Heart left ventricle (tissue), 16 donors: ENCODE results near the gene PDGFRA. TPM values are rescaled to one million over a fixed set of nuclear protein-coding genes. Genes with fewer than 3 reads are reported as not detected.
A peak's percentile ranks its signal among the peaks of the same experiment; 100 is the strongest.

Experiments used
- ATAC-seq, 4 donors: fragments of 200-7000 bp; cut with Tn5 transposase; one replicate each; pipeline ENCODE4 v1.9.1; 2020 to 2022; ENCODE audit warnings: moderate library complexity in 4 of 4, mild to moderate bottlenecking in 3 of 4, moderate number of reproducible peaks in 1 of 4
- DNase-seq, 5 donors: peaks; one replicate each; pipeline ENCODE4 v3.0.0-alpha.2; 2020
- H3K27ac ChIP-seq, 12 donors: fragments of 200-600 bp; sonication (generic) in 4 of 12; one replicate each; pipeline versions ENCODE4 v1.5.0 to v1.8.0; 2016 to 2022; ENCODE audit warnings: mild to moderate bottlenecking in 2 of 12
- H3K27me3 ChIP-seq, 9 donors: fragments of 200-600 bp; sonication (generic) in 2 of 9; one replicate each; pipeline versions ENCODE4 v1.5.1 to v1.8.0; 2016 to 2022; ENCODE audit warnings: mild to moderate bottlenecking in 3 of 9
- H3K36me3 ChIP-seq, 9 donors: fragments of 200-600 bp; sonication (generic) in 2 of 9; one replicate each; pipeline versions ENCODE4 v1.5.0 to v1.8.0; 2018 to 2022; ENCODE audit warnings: mild to moderate bottlenecking in 2 of 9
- H3K4me1 ChIP-seq, 12 donors: fragments of 200-600 bp; sonication (generic) in 4 of 12; one replicate each; pipeline versions ENCODE4 v1.5.0 to v1.8.0; 2016 to 2022; ENCODE audit warnings: mild to moderate bottlenecking in 3 of 12
- H3K4me3 ChIP-seq, 12 donors: fragments of 200-600 bp; sonication (generic) in 4 of 12; one replicate each; pipeline versions ENCODE4 v1.5.0 to v1.8.0; 2017 to 2022; ENCODE audit warnings: mild to moderate bottlenecking in 9 of 12, moderate library complexity in 4 of 12
- H3K9me3 ChIP-seq, 12 donors: fragments of 200-600 bp; sonication (generic) in 4 of 12; one replicate each; pipeline versions ENCODE4 v1.5.0 to v1.8.0; 2016 to 2022; ENCODE audit warnings: mild to moderate bottlenecking in 1 of 12
- POLR2A ChIP-seq, 2 donors: fragments of 450-650 bp; IDR thresholded peaks; one replicate each; pipeline ENCODE4 v1.6.1; 2017; ENCODE audit warnings: antibody characterized with exemption in 2 of 2, mild to moderate bottlenecking in 2 of 2, moderate library complexity in 2 of 2
- WGBS, 4 donors: extraction: QIAGEN DNeasy Blood & Tissue Kit in 2 of 4; methylation state at CpG; one replicate each; pipeline versions ENCODE4 v1.1.5 to v1.1.7; 2013 to 2018; 5-methylcytosine and 5-hydroxymethylcytosine counted together
- intact Hi-C, 10 donors: fragments of 100-400 bp; cut with DNase I; formaldehyde crosslinking; loops; one replicate each; pipeline versions ENCODE4 v1.11.1 to v1.14.2; 2022
- polyA plus RNA-seq, 2 donors: library from polyadenylated mRNA; stranded (reverse); fragments of 200-250 nt; gene quantifications; one replicate each; pipeline ENCODE4 v1.2.3, GENCODE V29; 2013
- total RNA-seq, 9 donors: library from RNA; depleted of rRNA in 2 of 9; stranded (reverse); fragments of >200 nt in 2 of 9; fragmentation: NEBNext Ultra II Directional in 3 of 9; extraction: Animal tissue kit (Norgen Biotek cat#: 25700) in 3 of 9; gene quantifications; one replicate each; pipeline versions ENCODE4 v1.1.0 to v1.2.4, GENCODE V29; 2016 to 2023
- TF ChIP-seq, protein P1 (sequence below), 12 donors: fragments of 200-600 bp; sonication (generic) in 4 of 12; IDR thresholded peaks; one replicate each; pipeline versions ENCODE4 v1.5.0 to v1.8.0; 2018 to 2022; ENCODE audit warnings: antibody characterized with exemption in 12 of 12, mild to moderate bottlenecking in 5 of 12
- donor health status: ischemic (EF 13 %, LVEDD 7.1; RV severe dilation, severe dysfunction).
- donor health status: healthy with polysubstance abuse.
- donor health status: DM: no; HTN: yes; CAD: no.
- donor health status: DM: no; HTN: no; CAD: no.
- donor health status: ischemic (EF 25% LVEDD 6.9; RV normal size, moderate dysfunction).
- donor health status: ischemic (EF 25% LVEDD 5.7; RV mildly dilated, moderate dysfunction).
- donor health status: healthy.
- donor health status: DM: yes; HTN: yes; CAD: no.
- donor health status: ischemic (EF 35%, LVEDD 5.7; RV mildly dilated, moderate dysfunction).
- donor health status: nonischemic (EF 11% LVEDD 7.7; RV severe dilation, severe dysfunction).
- donor health status: DM: yes; HTN: yes; CAD: no.
- donor health status: PGD.
- donor health status: ischemic (EF 29% LVEDD 5.4; RV normal size, mild dysfunction).
- donor health status: nonischemic (EF 23%, LVEDD 6.1; RV moderate dilation, normal function).

PDGFRA gene
- total and polyA plus RNA-seq, 11 donors, result 4.3 to 58.1 (median 18.9) TPM

DNA sequence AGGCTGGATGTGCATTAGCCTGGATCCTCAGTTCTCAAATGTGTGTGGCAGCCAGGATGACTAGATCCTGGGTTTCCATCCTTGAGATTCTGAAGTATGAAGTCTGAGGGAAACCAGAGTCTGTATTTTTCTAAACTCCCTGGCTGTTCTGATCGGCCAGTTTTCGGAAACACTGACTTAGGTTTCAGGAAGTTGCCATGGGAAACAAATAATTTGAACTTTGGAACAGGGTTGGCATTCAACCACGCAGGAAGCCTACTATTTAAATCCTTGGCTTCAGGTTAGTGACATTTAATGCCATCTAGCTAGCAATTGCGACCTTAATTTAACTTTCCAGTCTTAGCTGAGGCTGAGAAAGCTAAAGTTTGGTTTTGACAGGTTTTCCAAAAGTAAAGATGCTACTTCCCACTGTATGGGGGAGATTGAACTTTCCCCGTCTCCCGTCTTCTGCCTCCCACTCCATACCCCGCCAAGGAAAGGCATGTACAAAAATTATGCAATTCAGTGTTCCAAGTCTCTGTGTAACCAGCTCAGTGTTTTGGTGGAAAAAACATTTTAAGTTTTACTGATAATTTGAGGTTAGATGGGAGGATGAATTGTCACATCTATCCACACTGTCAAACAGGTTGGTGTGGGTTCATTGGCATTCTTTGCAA lies 67.6 kb downstream of the PDGFRA start:
- WGBS, 4 donors, result 51 to 65% (median 54%) methylated on average over 7 of the region's 7 CpGs
- H3K36me3 ChIP-seq, result peaks cover 0 to 18% (median 0%) of the 10 kb centered on the region in 9 donors
- peak in 3 of 4 donors; percentile 68 to 79 (median 69) for ATAC-seq
- peak overlapping the region in 4 of 12 donors; percentile 4 to 51 (median 30) for H3K27ac ChIP-seq
- no peaks in the 10 kb centered on the region for H3K27me3 ChIP-seq
- intact Hi-C loops, result loop anchor here in 1 of 10 donors (2.0 kb wide), 1 partner anchor 14 kb away; no protein-coding TSS in a partner anchor
- DNase-seq, result no peak
- no peak overlapping the region for H3K4me3 ChIP-seq
- no peak for TF ChIP-seq POLR2A (IDR thresholded peaks at IDR 0.05)
- TF ChIP-seq, protein P1, sequence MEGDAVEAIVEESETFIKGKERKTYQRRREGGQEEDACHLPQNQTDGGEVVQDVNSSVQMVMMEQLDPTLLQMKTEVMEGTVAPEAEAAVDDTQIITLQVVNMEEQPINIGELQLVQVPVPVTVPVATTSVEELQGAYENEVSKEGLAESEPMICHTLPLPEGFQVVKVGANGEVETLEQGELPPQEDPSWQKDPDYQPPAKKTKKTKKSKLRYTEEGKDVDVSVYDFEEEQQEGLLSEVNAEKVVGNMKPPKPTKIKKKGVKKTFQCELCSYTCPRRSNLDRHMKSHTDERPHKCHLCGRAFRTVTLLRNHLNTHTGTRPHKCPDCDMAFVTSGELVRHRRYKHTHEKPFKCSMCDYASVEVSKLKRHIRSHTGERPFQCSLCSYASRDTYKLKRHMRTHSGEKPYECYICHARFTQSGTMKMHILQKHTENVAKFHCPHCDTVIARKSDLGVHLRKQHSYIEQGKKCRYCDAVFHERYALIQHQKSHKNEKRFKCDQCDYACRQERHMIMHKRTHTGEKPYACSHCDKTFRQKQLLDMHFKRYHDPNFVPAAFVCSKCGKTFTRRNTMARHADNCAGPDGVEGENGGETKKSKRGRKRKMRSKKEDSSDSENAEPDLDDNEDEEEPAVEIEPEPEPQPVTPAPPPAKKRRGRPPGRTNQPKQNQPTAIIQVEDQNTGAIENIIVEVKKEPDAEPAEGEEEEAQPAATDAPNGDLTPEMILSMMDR (IDR thresholded peaks at IDR 0.05), result no peak
- peaks cover 0 to 25% (median 12%) of the 10 kb centered on the region in 12 donors for H3K4me1 ChIP-seq
- H3K9me3 ChIP-seq, result peaks cover 0 to 12% (median 0%) of the 10 kb centered on the region in 12 donors

DNA sequence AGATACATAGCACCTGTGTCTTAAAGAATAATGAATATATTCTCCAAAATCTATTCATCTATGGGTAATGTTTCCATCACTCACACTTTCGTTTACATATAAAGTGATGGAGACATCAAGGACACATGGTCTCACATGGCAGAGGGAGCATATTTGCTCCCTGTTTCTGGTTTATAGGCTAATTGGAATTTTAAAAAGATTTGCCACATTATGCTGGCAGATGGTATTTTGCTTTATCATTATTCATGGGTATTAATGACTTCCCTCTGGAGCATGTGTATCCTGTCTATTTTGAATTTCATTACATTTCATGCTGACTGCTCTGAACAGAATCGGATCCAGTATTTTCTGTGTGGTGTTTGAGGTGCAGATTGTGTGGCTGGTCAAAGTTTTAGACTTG lies 79.0 kb downstream of the PDGFRA start:
- no peak for DNase-seq
- no peaks in the 10 kb centered on the region for H3K36me3 ChIP-seq
- TF ChIP-seq POLR2A (IDR thresholded peaks at IDR 0.05), result no peak
- TF ChIP-seq, protein P1 (IDR thresholded peaks at IDR 0.05), result no peak

DNA sequence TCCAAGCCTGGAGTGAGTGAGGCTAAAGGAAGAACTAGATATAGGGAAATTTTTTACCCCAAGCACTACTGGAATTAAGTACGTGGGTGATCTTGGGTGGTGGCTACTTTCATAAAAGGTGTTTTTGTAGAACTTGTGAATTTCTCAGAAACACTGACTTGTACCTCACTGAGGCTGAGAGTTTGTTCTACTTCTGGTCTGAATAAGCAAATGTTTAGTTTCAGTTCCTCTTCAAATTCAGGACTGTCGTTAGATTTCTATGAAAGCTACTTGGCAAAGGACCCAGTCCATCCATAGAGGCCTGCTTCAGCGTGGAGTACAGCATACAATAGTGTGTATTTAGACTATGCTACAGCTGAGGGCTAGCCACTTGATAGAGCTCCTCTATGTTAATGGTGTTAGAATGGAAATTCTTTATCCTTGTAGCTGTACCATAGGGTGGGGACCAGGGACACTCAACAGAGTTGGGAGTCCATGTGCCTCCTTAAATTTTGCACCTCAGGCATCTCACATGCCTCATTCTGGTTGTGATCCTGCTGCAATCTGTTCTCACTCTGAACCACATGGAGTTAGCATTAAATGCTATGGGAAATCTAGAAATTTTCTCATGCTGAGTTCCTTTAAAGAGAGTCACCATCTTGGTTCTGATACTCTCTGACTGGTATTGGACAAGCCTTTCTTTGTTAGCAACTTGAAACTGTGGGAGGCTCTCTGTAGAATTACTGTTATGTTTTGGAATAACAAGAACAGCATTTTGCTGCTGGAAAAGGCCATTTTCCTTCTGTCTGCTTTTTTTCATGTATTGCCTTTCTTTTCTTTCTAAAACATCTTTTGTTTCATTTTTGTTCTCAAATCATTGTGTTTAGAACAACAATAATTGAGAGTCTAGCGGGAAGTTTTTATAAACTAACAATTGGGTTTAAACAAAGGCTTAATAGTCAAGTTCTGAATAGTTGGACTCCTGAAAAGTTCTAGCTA lies 86.8 kb downstream of the PDGFRA start:
- H3K27ac ChIP-seq, result no peak overlapping the region
- 69 to 80% (median 72%) methylated on average over 4 of the region's 4 CpGs for WGBS, 4 donors
- H3K9me3 ChIP-seq, result no peaks in the 10 kb centered on the region
- intact Hi-C loops, result no loop called here
- peak in 1 of 4 donors; percentile 41 for ATAC-seq
- no peaks in the 10 kb centered on the region for H3K36me3 ChIP-seq
- H3K27me3 ChIP-seq, result peaks cover 0 to 3% (median 0%) of the 10 kb centered on the region in 9 donors
- TF ChIP-seq, protein P1 (IDR thresholded peaks at IDR 0.05), result no peak
- no peak for TF ChIP-seq POLR2A (IDR thresholded peaks at IDR 0.05)
- no peak for DNase-seq
- H3K4me3 ChIP-seq, result no peak overlapping the region
- peaks cover 0 to 8% (median 0%) of the 10 kb centered on the region in 12 donors for H3K4me1 ChIP-seq

More for the DNA sequence above, 79.0 kb downstream of the PDGFRA start:
- Histone ChIP-seq H3K27me3 (peaks cover 0 to 3% (median 0%) of the 10 kb centered on the region in 9 donors), H3K27ac (no peak overlapping the region), H3K4me1 (no peaks in the 10 kb centered on the region), H3K4me3 (no peak overlapping the region), H3K9me3 (peaks cover 0 to 23% (median 5%) of the 10 kb centered on the region in 12 donors)
- ATAC-seq, result no peak
- 68 to 70% (median 70%) methylated on average over 2 of the region's 2 CpGs for WGBS, 4 donors
- intact Hi-C loops, result no loop called here

DNA sequence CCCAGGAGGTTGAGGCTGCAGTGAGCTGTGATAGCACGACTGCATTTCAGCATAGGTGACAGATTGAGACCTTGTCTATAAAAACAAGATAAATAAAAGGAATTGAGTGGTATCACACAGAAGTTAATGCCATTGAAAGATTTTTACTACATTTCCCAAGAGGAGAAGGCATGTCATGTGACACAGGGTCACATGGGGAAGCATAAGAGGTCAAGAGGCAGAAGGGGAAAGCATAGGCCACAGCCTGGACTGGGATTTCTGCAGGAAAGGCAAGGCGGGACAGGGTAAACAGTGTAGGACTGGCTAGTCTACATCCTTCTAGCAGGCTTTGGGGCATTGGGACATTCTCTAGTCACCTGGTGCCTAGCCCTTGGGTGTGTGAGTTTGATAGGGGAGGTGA lies 88.6 kb downstream of the PDGFRA start:
- intact Hi-C loops, result no loop called here
- ATAC-seq, result no peak
- no peak overlapping the region for H3K4me3 ChIP-seq

More for the DNA sequence above, 88.6 kb downstream of the PDGFRA start:
- Histone ChIP-seq H3K9me3 (no peaks in the 10 kb centered on the region), H3K27ac (no peak overlapping the region), H3K36me3 (no peaks in the 10 kb centered on the region), H3K27me3 (no peaks in the 10 kb centered on the region), H3K4me1 (peaks cover 0 to 8% (median 0%) of the 10 kb centered on the region in 12 donors)
- no peak for DNase-seq
- WGBS, 4 donors, result 68 to 97% (median 94%) methylated on average over 2 of the region's 2 CpGs
- TF ChIP-seq, protein P1 (IDR thresholded peaks at IDR 0.05), result no peak
- no peak for TF ChIP-seq POLR2A (IDR thresholded peaks at IDR 0.05)
